Measurements from ENCODE around the gene DTX1.

Gene DTX1

DNA sequence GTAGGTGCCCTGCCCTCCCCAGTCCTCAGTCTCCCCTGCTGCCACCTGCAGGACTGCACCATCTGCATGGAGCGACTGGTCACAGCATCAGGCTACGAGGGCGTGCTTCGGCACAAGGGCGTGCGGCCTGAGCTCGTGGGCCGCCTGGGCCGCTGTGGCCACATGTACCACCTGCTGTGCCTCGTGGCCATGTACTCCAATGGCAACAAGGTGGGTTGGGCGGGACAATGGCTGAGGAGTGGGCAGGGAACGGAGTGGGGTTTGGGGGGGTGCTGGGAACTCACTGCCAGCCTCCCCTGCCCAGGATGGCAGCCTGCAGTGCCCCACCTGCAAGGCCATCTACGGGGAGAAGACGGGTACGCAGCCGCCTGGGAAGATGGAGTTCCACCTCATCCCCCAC, 38.2 kb downstream of the DTX1 start:
- Histone ChIP-seq H3K4me1 (ENCODE audit: control insufficient read depth, insufficient read depth, low read length) (no peaks in the 10 kb centered on the region), H3K36me3 (ENCODE audit: control insufficient read depth in 2 of 2, insufficient read depth in 1 of 2, low read length in 2 of 2) (no peaks in the 10 kb centered on the region), H3K4me3 (ENCODE audit: low read depth, low read length) (no peak overlapping the region), H3K9me3 (ENCODE audit: control insufficient read depth, insufficient read depth, low read depth, low read length) (no peaks in the 10 kb centered on the region), H3K27ac (ENCODE audit: extremely low read depth, low read depth, low read length) (no peak overlapping the region)
- ChIA-PET POLR2A (no interaction called here), CTCF (no interaction called here)
- no peak for TF ChIP-seq GFI1B (tag by site-specific recombination; IDR thresholded peaks at IDR 0.05)
- TF ChIP-seq ZFP41 (tag by site-specific recombination; IDR thresholded peaks at IDR 0.05; ENCODE audit: borderline replicate concordance): no peak
- no peak for TF ChIP-seq ZNF76 (tag by site-specific recombination; IDR thresholded peaks at IDR 0.05; ENCODE audit: borderline replicate concordance, low read depth)
- no peak for TF ChIP-seq YY1 (tag by site-specific recombination; IDR thresholded peaks at IDR 0.05)
- TF ChIP-seq, protein P1, sequence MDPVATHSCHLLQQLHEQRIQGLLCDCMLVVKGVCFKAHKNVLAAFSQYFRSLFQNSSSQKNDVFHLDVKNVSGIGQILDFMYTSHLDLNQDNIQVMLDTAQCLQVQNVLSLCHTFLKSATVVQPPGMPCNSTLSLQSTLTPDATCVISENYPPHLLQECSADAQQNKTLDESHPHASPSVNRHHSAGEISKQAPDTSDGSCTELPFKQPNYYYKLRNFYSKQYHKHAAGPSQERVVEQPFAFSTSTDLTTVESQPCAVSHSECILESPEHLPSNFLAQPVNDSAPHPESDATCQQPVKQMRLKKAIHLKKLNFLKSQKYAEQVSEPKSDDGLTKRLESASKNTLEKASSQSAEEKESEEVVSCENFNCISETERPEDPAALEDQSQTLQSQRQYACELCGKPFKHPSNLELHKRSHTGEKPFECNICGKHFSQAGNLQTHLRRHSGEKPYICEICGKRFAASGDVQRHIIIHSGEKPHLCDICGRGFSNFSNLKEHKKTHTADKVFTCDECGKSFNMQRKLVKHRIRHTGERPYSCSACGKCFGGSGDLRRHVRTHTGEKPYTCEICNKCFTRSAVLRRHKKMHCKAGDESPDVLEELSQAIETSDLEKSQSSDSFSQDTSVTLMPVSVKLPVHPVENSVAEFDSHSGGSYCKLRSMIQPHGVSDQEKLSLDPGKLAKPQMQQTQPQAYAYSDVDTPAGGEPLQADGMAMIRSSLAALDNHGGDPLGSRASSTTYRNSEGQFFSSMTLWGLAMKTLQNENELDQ (tag by site-specific recombination; IDR thresholded peaks at IDR 0.05; ENCODE audit: low read depth): no peak
- no peak for TF ChIP-seq ZNF629 (tag by site-specific recombination; IDR thresholded peaks at IDR 0.05)
- TF ChIP-seq ZNF223 (tag by site-specific recombination; IDR thresholded peaks at IDR 0.05): no peak
- TF ChIP-seq, protein P2, sequence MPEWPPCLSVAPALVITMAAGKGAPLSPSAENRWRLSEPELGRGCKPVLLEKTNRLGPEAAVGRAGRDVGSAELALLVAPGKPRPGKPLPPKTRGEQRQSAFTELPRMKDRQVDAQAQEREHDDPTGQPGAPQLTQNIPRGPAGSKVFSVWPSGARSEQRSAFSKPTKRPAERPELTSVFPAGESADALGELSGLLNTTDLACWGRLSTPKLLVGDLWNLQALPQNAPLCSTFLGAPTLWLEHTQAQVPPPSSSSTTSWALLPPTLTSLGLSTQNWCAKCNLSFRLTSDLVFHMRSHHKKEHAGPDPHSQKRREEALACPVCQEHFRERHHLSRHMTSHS (tag by site-specific recombination; IDR thresholded peaks at IDR 0.05): no peak
- TF ChIP-seq ZNF843 (tag by site-specific recombination; IDR thresholded peaks at IDR 0.05): no peak
- TF ChIP-seq PRDM1 (tag by site-specific recombination; IDR thresholded peaks at IDR 0.05): no peak
- TF ChIP-seq RBAK (tag by site-specific recombination; IDR thresholded peaks at IDR 0.05): no peak
- TF ChIP-seq, protein P3, sequence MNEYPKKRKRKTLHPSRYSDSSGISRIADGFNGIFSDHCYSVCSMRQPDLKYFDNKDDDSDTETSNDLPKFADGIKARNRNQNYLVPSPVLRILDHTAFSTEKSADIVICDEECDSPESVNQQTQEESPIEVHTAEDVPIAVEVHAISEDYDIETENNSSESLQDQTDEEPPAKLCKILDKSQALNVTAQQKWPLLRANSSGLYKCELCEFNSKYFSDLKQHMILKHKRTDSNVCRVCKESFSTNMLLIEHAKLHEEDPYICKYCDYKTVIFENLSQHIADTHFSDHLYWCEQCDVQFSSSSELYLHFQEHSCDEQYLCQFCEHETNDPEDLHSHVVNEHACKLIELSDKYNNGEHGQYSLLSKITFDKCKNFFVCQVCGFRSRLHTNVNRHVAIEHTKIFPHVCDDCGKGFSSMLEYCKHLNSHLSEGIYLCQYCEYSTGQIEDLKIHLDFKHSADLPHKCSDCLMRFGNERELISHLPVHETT (tag by site-specific recombination; IDR thresholded peaks at IDR 0.05): no peak
- TF ChIP-seq ZNF548 (tag by site-specific recombination; IDR thresholded peaks at IDR 0.05): no peak
- TF ChIP-seq ZNF473 (tag by site-specific recombination; IDR thresholded peaks at IDR 0.05): no peak

DNA sequence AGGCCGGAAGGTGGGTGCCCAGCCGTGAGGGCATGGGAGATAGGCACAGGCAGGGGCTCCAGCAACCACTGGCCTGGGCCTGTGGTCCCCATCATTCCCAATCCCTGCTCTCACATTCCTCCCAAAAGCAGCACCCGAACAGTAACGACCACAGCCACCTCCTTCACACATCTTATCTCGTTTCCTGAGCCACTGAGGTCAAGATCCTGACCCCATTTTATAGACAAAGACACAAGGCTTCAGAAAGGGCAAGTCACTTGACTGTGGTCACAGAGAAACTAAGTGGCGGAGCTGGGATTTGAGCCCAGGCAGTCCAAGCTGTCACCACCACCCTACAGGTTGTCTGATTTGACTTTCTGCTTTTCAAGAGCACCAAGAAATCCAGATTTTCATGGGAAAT, 38.9 kb downstream of the DTX1 start:
- Histone ChIP-seq H3K27ac (ENCODE audit: extremely low read depth, low read depth, low read length) (no peak overlapping the region), H3K9me3 (ENCODE audit: control insufficient read depth, insufficient read depth, low read depth, low read length) (no peaks in the 10 kb centered on the region), H3K36me3 (ENCODE audit: control insufficient read depth in 2 of 2, insufficient read depth in 1 of 2, low read length in 2 of 2) (no peaks in the 10 kb centered on the region), H3K4me3 (ENCODE audit: low read depth, low read length) (no peak overlapping the region), H3K4me1 (ENCODE audit: control insufficient read depth, insufficient read depth, low read length) (no peaks in the 10 kb centered on the region)
- ChIA-PET POLR2A (no interaction called here), CTCF (interaction anchor here (0.7 to 1.6 kb wide), 4 partner anchors 20 to 645 kb away, joined by 3 to 8 read pairs (median 4); no protein-coding TSS in a partner anchor)
- TF ChIP-seq ZBTB17 (tag by site-specific recombination; IDR thresholded peaks at IDR 0.05) (no peak), GFI1B (tag by site-specific recombination; IDR thresholded peaks at IDR 0.05) (no peak), ZNF174 (tag by site-specific recombination; IDR thresholded peaks at IDR 0.05) (no peak)
- TF ChIP-seq, protein P4, sequence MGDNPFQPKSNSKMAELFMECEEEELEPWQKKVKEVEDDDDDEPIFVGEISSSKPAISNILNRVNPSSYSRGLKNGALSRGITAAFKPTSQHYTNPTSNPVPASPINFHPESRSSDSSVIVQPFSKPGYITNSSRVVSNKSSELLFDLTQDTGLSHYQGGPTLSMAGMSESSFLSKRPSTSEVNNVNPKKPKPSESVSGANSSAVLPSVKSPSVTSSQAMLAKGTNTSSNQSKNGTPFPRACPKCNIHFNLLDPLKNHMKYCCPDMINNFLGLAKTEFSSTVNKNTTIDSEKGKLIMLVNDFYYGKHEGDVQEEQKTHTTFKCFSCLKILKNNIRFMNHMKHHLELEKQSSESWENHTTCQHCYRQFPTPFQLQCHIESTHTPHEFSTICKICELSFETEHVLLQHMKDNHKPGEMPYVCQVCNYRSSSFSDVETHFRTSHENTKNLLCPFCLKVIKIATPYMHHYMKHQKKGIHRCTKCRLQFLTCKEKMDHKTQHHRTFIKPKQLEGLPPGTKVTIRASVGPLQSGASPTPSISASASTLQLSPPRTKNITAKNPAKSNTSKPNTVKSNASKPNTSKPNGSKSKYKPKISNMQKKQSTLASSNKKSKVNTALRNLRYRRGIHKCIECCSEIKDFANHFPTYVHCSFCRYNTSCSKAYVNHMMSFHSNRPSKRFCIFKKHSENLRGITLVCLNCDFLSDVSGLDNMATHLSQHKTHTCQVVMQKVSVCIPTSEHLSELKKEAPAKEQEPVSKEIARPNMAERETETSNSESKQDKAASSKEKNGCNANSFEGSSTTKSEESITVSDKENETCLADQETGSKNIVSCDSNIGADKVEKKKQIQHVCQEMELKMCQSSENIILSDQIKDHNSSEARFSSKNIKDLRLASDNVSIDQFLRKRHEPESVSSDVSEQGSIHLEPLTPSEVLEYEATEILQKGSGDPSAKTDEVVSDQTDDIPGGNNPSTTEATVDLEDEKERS (tag by site-specific recombination; IDR thresholded peaks at IDR 0.05): no peak

All from HEK293 (cell line).